NCI-H524 (cell line): ENCODE data around the gene TCEAL7.
"Not testable (repeated sequence)": the region's sequence is repeated elsewhere in the genome, so short reads cannot be mapped to it uniquely, and the experiment has no call there.

Source experiments
- DNase-seq, 2 experiments: peaks; one replicate each; lab custom pipeline; 2025; lab: John Stamatoyannopoulos, UW

The TCEAL7 gene, protein sequence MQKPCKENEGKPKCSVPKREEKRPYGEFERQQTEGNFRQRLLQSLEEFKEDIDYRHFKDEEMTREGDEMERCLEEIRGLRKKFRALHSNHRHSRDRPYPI

DNA sequence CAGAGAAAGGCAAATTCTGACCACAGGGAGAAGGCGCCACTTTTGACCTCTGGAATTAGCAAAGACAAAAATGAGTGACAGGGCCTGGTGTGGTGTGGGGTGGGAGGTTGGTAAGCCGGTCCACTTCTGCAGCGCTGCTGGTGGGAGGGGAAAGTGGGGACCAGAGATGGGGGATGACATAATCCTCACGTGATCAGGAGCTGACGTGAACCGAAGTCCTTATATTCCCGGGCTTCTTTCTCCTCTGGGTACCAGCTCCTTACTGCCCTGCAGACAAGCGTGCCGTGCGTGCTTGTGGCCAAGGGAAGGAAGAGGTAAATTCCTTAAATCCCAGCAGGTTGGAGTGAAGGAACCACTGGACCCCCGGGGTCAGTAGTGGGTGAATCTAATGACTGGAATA, at the start of gene TCEAL7:
TCEAL7 (plus strand) TSS at position 249 of the 400 bp plus-strand sequence. CDS start 1,165 bp downstream, outside the sequence.
- peak; percentile 82 to 92 for DNase-seq

DNA sequence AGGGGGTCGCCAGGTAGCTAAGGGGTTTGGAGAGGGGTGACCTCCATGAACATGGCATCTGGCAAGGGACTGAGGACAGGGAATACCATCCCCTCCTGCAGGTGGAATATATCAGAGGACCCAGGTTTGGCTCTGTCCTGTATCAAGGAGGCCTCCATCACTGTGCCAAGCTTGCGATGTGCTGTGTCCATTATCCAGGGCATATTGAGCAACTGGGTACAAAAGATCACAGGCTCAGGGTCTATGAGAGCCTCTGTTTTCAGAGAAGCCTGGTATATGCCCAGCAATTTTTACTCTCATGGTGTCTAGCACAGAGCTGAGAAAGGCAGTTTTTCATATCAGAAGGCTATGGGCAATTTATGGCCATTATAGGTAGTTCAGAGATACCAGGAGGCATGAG, 36.9 kb upstream of the TCEAL7 start:
- DNase-seq, result no peak

DNA sequence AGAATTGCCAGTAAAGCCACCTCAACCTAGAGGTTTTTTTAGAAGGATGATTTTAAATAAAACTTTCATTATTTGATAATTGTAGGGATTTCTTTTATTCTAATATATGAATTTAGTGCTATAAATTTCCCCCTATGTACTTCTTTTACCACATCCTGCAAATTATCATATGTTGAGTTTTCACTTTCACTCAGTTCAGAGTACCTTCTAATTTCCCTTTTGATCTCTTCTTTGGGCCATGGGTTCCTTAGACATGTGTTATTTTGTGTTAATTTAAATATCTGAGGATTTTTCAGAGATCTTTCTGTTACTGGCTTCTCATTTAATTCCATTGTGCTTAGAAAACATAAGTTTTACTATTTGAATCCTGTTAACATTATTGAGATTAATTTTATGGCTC, 25.3 kb upstream of the TCEAL7 start:
- no peak for DNase-seq

DNA sequence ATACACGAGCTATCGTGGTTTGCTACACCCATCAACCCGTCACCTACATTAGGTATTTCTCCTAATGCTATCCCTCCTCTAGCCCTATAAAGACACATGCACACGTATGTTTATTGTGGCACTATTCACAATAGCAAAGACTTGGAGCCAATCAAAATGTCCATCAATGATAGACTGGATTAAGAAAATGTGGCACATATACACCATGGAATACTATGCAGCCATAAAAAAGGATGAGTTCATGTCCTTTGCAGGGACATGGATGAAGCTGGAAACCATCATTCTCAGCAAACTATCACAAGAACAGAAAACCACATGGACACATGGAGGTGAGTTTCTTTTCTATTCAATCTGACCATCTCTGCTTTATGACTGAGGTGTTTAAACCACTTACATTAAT, 24.4 kb upstream of the TCEAL7 start:
- not testable (repeated sequence) for DNase-seq

DNA sequence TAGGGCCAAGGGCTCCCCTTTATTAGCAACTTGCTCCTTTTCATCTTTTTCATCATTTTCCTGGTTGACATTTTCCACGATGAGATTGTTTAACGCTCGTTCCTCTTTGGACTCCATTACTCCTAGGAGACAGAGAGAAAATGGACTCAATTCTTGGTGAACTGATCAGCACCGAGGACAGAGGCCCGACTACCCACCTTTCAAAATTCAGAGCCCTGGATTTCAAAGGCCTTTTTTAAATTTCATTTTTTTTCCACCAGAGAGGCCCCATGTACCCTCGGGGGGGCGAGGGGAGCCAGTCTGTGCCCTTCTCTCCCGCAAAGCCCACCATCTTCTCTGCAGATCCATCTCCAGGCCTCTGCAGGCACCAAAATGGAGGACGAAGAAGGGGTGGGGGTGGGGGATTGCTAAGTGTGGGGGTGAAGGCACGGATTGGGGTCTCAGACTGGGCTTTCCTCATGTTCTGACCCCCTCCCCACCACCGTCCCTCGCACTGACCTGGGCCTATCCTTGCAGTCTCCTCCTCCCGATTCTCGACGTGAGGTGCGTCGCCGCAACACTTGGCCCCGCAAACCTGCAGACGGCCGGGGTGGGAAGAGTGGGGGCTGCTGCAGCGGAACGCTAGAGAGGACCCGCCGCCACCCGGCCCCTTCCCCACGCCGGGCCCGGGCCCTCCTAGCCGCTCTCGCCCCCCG, 20.0 kb upstream of the TCEAL7 start:
- no peak for DNase-seq

DNA sequence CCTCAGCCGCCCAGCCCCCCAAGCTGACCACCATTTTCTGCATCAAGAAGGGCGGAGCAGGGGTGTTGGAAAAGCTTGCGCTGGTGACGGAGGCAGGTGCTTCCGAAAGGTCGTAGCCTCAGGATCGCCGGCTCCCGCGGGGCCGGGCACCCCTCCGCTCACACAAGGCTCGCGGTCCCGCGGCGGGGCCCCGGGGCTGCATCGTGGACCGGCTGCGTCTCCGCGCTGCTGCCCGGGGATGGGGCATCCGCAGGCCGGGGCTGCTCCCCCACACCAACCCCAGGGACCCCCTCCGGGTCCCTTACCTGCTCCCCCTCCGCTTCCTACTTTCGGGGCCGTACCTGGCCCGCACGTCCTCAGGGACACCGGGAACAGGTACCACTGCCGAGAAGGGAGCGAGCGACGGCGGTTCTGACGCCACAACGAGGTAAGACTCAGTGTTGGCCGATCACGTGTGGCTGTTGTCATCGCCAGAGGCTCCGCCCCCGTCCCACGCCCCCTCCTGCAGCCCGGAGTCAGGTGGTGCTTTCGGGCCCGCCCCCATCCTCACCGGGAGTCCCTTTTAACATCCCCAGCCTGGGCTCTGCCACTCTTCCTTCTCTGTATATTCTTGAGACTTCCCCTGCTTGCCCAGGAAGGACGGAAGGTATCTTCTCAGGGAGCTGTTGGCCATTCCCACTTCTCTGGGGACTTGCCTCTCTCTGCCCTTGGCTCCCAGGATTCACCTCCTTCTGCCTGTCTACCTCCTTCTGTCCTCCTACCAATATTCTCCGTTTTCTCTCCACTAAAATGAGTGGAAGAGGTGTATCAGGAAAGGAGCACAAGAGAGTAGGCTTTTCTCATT, 19.3 kb upstream of the TCEAL7 start, which contains the start of gene BEX2:
BEX2 (minus strand) TSS at position 436 of the 844 bp plus-strand sequence. CDS start 1,014 bp downstream, outside the sequence.
- DNase-seq, result peak; percentile 81 to 84

DNA sequence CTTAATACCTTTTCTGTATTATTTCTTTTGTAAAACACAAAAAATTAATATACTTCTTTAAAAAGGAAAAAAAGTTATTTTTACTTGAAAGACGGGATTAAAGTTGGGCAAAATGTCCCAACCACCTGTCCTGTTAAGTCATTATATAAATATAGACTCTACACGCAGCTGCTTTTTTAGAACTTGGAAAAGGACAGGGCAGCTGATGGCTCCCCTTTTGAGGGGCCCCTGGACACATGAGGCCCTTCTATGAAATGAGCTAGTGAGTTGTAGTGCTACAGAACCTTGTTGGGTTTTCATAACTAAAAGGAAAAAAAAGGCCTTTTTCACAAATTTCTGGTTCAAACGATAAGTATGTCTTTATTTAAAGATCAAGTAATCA, 18.6 kb upstream of the TCEAL7 start:
- no peak for DNase-seq

DNA sequence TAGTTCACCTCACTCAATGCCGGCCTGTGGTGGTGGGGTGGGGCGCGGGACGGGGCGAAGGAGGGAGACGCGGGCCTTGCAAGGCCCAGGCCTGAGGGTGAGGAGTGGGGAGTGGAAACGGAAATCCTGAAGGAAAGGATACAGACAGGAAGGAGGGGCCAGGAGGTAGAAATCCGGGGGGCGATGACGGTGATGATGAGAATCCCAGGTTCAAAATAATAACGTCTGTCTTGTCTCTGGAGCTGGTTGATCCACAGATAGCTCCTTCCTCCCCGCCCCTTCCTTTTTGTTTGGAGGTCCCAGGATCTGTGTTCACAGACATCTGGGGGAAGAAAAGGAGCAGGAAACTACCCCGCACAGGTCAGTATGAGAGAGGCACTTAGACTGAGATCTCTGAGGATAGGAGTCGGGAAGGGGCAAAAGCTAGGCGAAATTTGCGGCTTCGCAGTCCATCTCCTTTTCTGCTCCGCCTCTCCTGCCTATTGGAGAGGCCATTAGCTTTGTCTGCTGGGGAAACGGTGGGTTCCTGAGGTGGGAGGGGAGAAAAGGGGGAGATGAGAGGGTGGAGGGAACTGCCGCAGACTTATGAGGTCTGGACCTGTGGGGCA, 746 bp downstream of the TCEAL7 start:
- DNase-seq, result peak; percentile 20 to 37

DNA sequence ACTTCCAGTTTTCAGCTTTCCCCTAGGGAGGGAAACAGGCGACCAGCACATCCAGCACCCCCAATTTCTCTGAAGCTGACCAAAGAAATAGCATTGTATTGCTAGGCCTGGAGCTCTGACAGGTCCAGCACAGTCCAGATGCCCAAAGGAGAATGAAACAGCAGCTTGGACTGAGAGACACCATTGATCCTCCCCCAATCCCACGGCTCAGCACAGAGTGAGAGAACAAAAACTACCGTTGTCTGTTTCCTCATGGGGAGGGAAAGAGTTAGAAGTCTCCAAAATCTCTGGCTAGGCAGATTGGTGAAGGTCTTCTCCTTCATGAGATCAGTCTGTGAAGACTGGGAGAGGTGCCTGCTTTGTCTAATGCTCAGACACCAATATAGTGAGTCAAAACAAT, 8.6 kb downstream of the TCEAL7 start:
- DNase-seq, result no peak

DNA sequence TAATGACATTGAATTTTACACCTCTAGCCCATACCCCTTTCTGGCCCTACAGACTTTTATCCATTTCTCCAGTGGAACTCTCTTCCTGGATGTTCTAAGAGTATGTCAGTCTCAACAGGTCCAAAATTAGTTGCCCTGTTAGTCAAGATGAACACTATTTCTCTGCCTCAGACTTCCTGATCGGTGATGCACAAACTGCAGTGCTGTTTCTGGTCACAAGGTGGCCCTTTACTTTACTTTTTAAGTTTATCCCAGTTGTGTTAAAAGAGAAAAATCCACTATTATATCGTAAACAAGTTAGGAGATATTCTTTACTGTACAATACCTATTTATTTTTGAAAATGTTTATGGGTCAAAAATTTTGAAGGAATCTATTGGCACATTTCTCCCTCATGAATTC, 13.1 kb downstream of the TCEAL7 start:
- peak in 1 of 2 experiments; percentile 17 for DNase-seq

DNA sequence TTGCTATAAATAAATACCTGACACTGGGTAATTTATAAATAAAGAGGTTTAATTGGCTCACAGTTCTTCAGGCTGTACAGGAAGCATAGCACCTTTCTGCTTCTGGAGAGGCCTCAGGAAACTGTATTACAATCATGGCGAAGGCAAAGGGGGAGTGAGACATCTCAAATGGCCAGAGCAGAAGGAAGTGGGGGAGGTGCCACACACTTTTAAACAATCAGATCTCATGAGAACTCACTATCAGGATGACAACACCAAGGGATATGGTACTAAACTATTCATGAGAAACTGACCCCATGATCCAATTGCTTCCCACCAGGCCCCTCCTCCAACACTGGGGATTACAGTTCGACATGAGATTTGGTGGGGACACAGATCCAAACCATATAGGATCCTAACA, 14.6 kb downstream of the TCEAL7 start:
- no peak for DNase-seq

DNA sequence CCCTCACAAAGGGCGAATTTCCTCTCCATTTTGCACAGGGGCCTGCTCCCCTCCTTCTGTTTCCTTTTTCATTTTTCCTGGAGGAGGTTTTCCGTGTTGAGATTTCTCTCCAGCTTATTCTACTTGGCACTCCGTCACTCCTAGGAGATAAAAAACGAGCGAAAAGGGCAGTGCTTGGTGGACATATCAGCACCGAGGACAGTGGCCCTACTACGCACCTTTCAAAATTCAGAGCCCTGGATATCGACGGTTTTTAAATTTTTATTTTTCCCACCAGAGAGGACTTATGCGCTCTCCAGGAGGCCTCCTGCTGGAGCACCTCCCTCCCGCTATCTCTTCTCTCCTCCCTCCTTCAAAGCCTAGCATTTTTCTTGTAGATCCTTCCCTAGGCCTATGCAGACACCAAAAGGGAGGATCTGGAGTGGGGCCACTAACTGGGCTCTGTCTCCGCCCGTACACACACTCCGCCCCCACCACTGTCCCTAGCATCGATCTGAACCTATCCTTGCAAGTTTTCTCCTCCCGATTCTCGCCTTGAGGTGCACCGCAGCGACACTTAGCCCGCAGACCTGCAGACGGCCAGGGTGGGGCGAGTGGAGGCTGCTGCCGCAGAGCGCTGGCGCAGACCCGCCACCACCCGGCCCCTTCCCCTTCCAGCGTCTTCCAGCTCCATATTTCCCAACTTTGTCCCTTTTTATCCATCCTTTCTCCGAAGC, 17.8 kb downstream of the TCEAL7 start:
- no peak for DNase-seq

DNA sequence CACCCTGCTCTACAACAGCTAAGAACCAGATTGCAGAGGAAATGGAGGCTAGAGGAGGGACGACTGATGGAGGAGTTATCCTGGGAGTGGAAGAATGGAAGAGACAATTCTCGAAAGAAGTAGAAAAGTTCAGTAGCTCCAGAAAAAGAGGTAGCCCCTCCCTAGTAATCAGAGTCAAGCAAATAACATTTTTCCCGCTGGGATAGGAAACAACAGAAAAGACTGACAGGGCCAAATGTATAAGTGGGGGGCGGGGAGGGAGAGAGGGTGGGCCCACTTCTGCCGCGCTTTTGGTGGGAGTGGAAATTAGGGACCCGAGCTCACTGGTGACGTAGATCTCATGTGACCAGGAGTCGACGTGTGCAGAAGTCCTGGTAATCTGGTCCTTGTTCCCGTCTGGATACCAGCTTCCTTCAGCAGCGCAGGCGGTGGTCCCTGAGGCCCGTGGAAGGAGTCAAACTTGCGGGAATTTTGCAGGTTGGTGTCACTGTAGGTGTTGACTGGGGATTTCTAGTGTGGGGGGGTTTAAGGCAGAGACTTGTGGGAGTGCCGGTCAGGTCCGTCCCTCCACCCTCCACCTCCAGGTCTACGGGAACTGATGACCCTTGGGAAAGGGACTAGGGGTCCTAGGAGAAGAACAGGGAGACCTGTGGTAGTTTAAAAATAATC, 26.2 kb downstream of the TCEAL7 start, which contains the start of gene TCEAL9:
TCEAL9 (plus strand) TSS at position 377 of the 669 bp plus-strand sequence. CDS start 1,179 bp downstream, outside the sequence.
- peak; percentile 79 to 92 for DNase-seq

DNA sequence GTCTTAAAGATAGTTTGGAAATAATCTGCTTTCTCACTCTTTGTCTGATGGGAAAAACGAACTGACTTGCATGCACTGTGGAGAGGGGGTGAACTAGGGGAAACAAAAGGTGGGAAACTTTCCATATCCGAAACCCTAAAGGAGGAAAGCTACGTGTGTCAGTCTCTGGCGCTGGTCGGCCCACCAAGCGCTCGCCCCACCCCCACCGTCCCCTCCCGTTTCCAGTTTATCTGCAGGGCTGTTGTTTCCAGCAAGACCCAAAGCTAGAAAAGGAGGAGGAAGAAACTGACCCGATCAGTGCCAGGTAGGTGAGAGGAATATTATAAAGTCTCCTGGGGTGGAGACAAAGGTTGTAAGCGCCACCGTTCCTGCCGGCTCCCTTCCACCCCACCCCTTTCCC, 26.8 kb downstream of the TCEAL7 start:
- peak in 1 of 2 experiments; percentile 9 for DNase-seq

DNA sequence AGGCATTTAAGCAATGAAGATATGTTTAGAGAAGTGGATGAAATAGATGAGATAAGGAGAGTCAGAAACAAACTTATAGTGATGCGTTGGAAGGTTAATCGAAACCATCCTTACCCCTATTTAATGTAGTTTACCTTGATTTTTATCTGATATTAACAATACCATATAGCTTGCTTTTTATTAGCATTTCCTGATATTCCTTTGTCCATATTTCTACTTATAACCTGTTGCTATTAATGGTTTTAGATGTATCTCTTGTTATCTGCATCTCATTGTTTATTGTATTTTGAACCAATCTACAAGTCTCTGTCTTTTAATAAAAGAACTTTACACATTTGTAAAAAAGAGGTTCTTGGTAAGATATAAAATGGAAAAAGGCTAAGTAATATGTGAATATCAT, 27.8 kb downstream of the TCEAL7 start:
- no peak for DNase-seq

DNA sequence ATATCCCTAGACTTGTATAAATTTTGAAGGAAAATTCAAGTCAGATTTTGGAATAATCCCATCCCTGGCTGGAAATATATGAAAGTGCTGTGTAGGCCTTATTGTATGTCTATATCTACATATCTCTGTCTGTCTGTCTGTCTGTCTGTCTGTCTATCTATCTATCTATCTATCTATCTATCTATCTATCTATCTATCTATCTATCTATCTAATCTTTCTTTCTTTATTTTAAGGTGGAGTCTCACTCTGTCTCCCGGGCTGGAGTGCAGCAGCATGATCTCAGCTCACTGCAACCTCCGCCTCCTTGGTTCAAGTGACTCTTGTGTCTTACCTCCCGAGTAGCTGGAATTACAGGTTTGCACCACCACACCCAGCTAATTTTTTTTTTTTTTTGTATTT, 29.6 kb downstream of the TCEAL7 start:
- not testable (repeated sequence) for DNase-seq

DNA sequence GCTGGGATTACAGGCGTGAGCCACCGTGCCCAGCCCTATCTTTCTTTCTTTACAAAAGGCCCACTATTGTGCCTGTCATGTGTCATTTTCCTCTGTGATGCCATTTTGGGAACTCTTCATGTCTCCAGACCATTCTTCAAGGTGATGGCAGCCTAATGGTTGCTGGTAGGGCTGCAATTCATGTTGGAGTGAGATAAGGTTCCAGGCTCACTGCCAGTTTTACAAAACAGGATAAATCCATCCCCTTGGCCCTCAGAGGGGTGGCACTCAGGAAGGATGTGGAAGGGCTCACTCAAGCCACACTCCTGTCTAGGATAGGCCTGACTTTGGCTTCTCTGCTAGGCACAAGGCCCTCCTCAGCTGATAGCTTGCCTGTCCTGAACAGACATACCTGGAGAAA, 30.1 kb downstream of the TCEAL7 start:
- no peak for DNase-seq

DNA sequence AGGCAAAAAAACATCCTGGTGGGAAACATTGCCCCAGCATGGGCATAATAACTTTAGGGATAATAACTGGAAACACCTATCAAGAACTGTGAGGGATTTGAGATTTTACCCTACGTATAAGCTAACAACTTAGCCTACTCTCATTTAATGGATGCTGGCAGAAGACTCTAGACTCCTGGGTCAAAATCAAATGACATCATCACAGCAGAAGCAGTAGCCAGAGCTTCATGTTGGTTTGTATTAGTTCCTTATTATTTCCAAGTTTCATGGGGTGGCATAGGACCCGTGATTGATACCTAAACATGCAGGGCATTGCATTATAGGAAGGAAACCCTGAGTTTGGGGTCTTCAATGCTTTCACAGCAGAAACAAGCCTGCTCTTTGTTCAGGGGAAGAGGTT, 30.9 kb downstream of the TCEAL7 start:
- DNase-seq, result no peak

DNA sequence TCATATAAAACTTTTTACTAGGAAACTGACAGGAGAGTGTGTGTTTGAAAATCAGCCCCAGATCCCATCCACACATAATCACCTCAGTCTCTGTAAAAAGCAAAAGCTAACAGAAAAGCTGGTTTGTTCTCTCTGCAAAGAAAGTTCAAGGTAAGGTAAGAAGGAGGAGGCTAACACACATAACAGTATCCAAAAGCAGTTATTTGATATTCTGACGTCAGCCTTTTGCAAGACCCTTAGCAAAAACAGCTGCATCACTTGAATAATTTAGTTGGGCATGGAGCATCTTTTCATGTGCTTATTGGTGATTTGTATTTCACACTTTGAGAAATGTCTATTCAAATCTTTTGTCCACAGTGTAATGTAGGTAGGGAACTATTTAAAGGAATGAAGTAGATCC, 31.8 kb downstream of the TCEAL7 start:
- DNase-seq, result peak in 1 of 2 experiments; percentile 23

DNA sequence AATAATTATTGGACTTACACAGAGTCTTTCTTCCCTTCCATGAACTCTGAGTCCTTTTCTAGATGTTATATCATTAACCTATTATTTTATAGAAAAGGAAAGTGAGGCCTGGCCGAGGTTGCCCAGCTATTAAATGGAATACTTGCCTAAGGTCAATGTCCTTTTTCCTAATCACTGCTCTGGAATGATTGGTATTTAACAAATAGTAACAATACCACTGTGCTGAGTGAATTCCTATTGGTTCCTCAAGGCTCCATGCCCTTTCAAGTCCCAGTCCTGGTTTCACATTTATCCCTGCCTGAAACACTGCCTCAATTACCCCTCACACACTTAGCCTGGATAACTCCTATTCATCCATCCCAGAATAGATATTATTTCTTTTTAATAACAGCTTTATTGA, 32.4 kb downstream of the TCEAL7 start:
- no peak for DNase-seq

DNA sequence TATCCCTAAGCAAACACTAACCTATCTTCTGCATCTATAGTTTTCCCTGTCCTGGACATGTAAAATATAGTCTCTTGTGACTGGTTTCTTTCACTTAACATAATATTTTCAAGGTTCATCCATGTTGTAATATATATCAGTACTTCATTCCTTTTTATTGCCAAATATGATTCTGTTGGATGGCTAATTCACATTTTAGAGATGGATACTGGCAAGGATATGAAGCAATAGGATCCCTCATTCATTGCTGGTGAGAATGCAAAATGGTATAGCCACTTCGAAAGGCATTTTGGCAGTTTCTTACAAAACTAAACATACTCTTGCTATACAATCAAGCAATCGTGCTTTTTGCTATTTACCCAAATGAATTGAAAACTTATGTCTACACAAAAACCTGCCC, 33.0 kb downstream of the TCEAL7 start:
- no peak for DNase-seq
